HCT116 (cell line): Measurements from ENCODE around the gene GLI3. TPM values are rescaled to one million over a fixed set of nuclear protein-coding genes. Genes with fewer than 3 reads are reported as not detected.

Experiments used
- ATAC-seq: fragments of 200-7000 bp; cut with Tn5 transposase; 2 replicates; pipeline ENCODE4 v1.9.1; 2020; ENCODE audit warnings: mild to moderate bottlenecking, moderate library complexity
- BruUV-seq: library from RNA; stranded (reverse); fragments of 400-500 nt; replicated peaks from 2 replicates; lab custom pipeline; 2021; lab: Mats Ljungman, UMichigan
- CTCF ChIA-PET: fragments of 300-600 bp; sonication (Branson Sonifier 250); formaldehyde crosslinking; loops from one replicate; lab custom pipeline; 2021; ENCODE audit warnings: antibody characterized with exemption; lab: Charles Lee
- POLR2A ChIA-PET: fragments of 300-600, 350-600 bp; sonication (Branson Sonifier 250); formaldehyde crosslinking; loops from one replicate; lab custom pipeline; 2021; ENCODE audit warnings: antibody characterized with exemption; lab: Charles Lee
- RAD21 ChIA-PET, 2 experiments: fragments of 300-600 bp; sonication (Branson Sonifier 250); formaldehyde crosslinking; loops; one replicate each; lab custom pipeline; 2023; ENCODE audit warnings: low total read pairs in 2 of 2; ENCODE audit not compliant: uncharacterized antibody in 2 of 2, unreplicated experiment in 2 of 2, low non-redundant PET in 1 of 2; lab: Charles Lee
- DNase-seq: peaks from one replicate; pipeline ENCODE4 v3.0.0-alpha.2; 2010; ENCODE audit warnings: low read depth, low spot score
- H2AFZ ChIP-seq: fragments of 200-600 bp; shearing (Covaris generic), sonication (generic); 2 replicates; pipeline ENCODE4 v1.6.1; 2017; ENCODE audit warnings: low read depth, mixed run types, mixed read lengths, antibody characterized with exemption, low read length; ENCODE audit not compliant: poor library complexity, severe bottlenecking
- H3K27ac ChIP-seq: 2 replicates; pipeline ENCODE4 v1.5.1; 2012; ENCODE audit warnings: low read depth, low read length
- H3K27me3 ChIP-seq: fragments of 200-600 bp; sonication (generic); 2 replicates; pipeline ENCODE4 v1.6.1; 2016; ENCODE audit warnings: mixed run types, low read length, mixed read lengths; ENCODE audit not compliant: insufficient read depth
- H3K36me3 ChIP-seq, 2 experiments: fragments of 200-500 bp in 1 of 2; fragments of 200-600 bp in 1 of 2; sonication (Bioruptor generic) in 1 of 2; sonication (generic) in 1 of 2; 2 replicates each; pipeline versions ENCODE4 v1.5.1 to v1.6.1; 2014 to 2016; ENCODE audit warnings: low read length in 2 of 2, inconsistent platforms in 1 of 2, mixed read lengths in 1 of 2, mixed run types in 1 of 2; ENCODE audit not compliant: insufficient read depth in 2 of 2, control insufficient read depth in 1 of 2
- H3K4me1 ChIP-seq, 2 experiments: fragments of 200-600 bp in 1 of 2; sonication (generic) in 1 of 2; 2 replicates each; pipeline versions ENCODE4 v1.5.1 to v1.6.1; 2012 to 2017; ENCODE audit warnings: low read length in 2 of 2, inconsistent platforms in 1 of 2, mild to moderate bottlenecking in 1 of 2, mixed read lengths in 1 of 2, mixed run types in 1 of 2, moderate library complexity in 1 of 2; ENCODE audit not compliant: insufficient read depth in 2 of 2, control insufficient read depth in 1 of 2
- H3K4me2 ChIP-seq: fragments of 200-600 bp; sonication (generic); 2 replicates; pipeline ENCODE4 v1.6.1; 2017; ENCODE audit warnings: mixed run types, low read length, mixed read lengths
- H3K4me3 ChIP-seq, 2 experiments: fragments of 200-600 bp in 1 of 2; sonication (generic) in 1 of 2; replicated peaks in 1 of 2; 2 replicates each; pipeline ENCODE4 v1.5.1; 2011 to 2016; ENCODE audit warnings: low read length in 2 of 2, control low read depth in 1 of 2, low read depth in 1 of 2, mild to moderate bottlenecking in 1 of 2, mixed read lengths in 1 of 2, mixed run types in 1 of 2
- H3K79me2 ChIP-seq: fragments of 200-600 bp; sonication (generic); 2 replicates; pipeline ENCODE4 v1.6.1; 2017; ENCODE audit warnings: mild to moderate bottlenecking, mixed run types, low read length, moderate library complexity, mixed read lengths; ENCODE audit not compliant: insufficient read depth
- H3K9ac ChIP-seq: fragments of 200-600 bp; sonication (generic); 2 replicates; pipeline ENCODE4 v1.6.1; 2016; ENCODE audit warnings: low read length, mixed read lengths
- H3K9me2 ChIP-seq: fragments of 200-600 bp; sonication (generic), shearing (Covaris generic); 2 replicates; pipeline ENCODE4 v1.6.1; 2017; ENCODE audit warnings: mixed run types, mild to moderate bottlenecking, moderate library complexity; ENCODE audit not compliant: insufficient read depth
- H3K9me3 ChIP-seq, 2 experiments: fragments of 200-500 bp in 1 of 2; fragments of 200-600 bp in 1 of 2; sonication (Bioruptor generic) in 1 of 2; sonication (generic) in 1 of 2; 2 replicates each; pipeline ENCODE4 v1.6.1; 2014 to 2017; ENCODE audit warnings: low read length in 2 of 2, mixed read lengths in 2 of 2, inconsistent platforms in 1 of 2, low read depth in 1 of 2, mild to moderate bottlenecking in 1 of 2, mixed run types in 1 of 2, moderate library complexity in 1 of 2; ENCODE audit not compliant: control insufficient read depth in 1 of 2, insufficient read depth in 1 of 2
- H4K20me1 ChIP-seq: fragments of 200-600 bp; sonication (generic), shearing (Covaris generic); 2 replicates; pipeline ENCODE4 v1.6.1; 2017; ENCODE audit warnings: mixed run types, mild to moderate bottlenecking, moderate library complexity; ENCODE audit not compliant: insufficient read depth
- CBX3 ChIP-seq: IDR thresholded peaks from 2 replicates; pipeline ENCODE4 v1.6.1; 2012; ENCODE audit warnings: low read depth
- CEBPB ChIP-seq: IDR thresholded peaks from 2 replicates; pipeline ENCODE4 v1.6.1; 2012; ENCODE audit warnings: low read depth
- EZH2 ChIP-seq: fragments of 200-600 bp; sonication (generic); IDR thresholded peaks from 2 replicates; pipeline ENCODE4 v1.6.1; 2017; ENCODE audit warnings: antibody characterized with exemption, mixed run types
- EZH2phosphoT487 ChIP-seq: fragments of 200-600 bp; IDR thresholded peaks from 2 replicates; pipeline ENCODE4 v1.6.1; 2018; ENCODE audit warnings: antibody characterized with exemption, borderline replicate concordance
- JUND ChIP-seq: IDR thresholded peaks from 2 replicates; pipeline ENCODE4 v1.6.1; 2012
- MAX ChIP-seq: IDR thresholded peaks from 2 replicates; pipeline ENCODE4 v1.6.1; 2012
- POLR2A ChIP-seq: IDR thresholded peaks from 2 replicates; pipeline ENCODE4 v1.7.0; 2011; ENCODE audit warnings: borderline replicate concordance; ENCODE audit not compliant: insufficient read depth, insufficient read length; ENCODE audit errors: extremely low read depth
- POLR2AphosphoS5 ChIP-seq: IDR thresholded peaks from 2 replicates; pipeline ENCODE4 v1.6.1; 2011; ENCODE audit warnings: mild to moderate bottlenecking, low read depth, low read length, moderate library complexity
- RAD21 ChIP-seq: IDR thresholded peaks from 2 replicates; pipeline ENCODE4 v1.6.1; 2012; ENCODE audit warnings: low read depth, mild to moderate bottlenecking
- REST ChIP-seq: IDR thresholded peaks from 2 replicates; pipeline ENCODE4 v1.6.1; 2012; ENCODE audit warnings: low read depth
- SIN3A ChIP-seq: IDR thresholded peaks from 2 replicates; pipeline ENCODE4 v1.6.1; 2012; ENCODE audit warnings: low read depth
- SP1 ChIP-seq: IDR thresholded peaks from 2 replicates; pipeline ENCODE4 v1.6.1; 2012; ENCODE audit warnings: low read depth
- SRF ChIP-seq: IDR thresholded peaks from 2 replicates; pipeline ENCODE4 v1.6.1; 2012; ENCODE audit warnings: low read depth
- TCF7L2 ChIP-seq: IDR thresholded peaks from 2 replicates; pipeline ENCODE4 v1.7.0; 2011; ENCODE audit warnings: borderline replicate concordance, inconsistent platforms; ENCODE audit not compliant: insufficient read depth, insufficient read length; ENCODE audit errors: extremely low read depth
- YY1 ChIP-seq: IDR thresholded peaks from 2 replicates; pipeline ENCODE4 v1.6.1; 2011; ENCODE audit warnings: low read length, low read depth, moderate library complexity, mild to moderate bottlenecking; ENCODE audit not compliant: insufficient replicate concordance; ENCODE audit errors: extremely low read depth
- ZBTB33 ChIP-seq: IDR thresholded peaks from 2 replicates; pipeline ENCODE4 v1.6.1; 2011; ENCODE audit warnings: mild to moderate bottlenecking, low read length, moderate library complexity; ENCODE audit not compliant: insufficient replicate concordance; ENCODE audit errors: extremely low read depth
- ZFX ChIP-seq: fragments of 450-650 bp; IDR thresholded peaks from 2 replicates; pipeline ENCODE4 v1.6.1; 2017
- ZNF274 ChIP-seq: fragments of 200-500 bp; sonication (Bioruptor generic); IDR thresholded peaks from 2 replicates; pipeline ENCODE4 v1.6.1; 2014; ENCODE audit warnings: mild to moderate bottlenecking, low read depth, low read length, inconsistent platforms
- intact Hi-C: fragments of 100-400 bp; cut with micrococcal nuclease; formaldehyde crosslinking; loops from 2 replicates; pipeline ENCODE4 v1.10.0; 2022
- total RNA-seq: library from RNA; stranded (reverse); gene quantifications from one replicate; pipeline ENCODE4 v1.2.1, GENCODE V29; 2021; ENCODE audit not compliant: unreplicated experiment
- TF ChIP-seq, protein P1 (sequence below), 3 experiments: fragments of 200-600 bp in 1 of 3; sonication (generic) in 1 of 3; IDR thresholded peaks in 2 of 3; conservative IDR thresholded peaks in 1 of 3; 2 replicates each; pipeline ENCODE4 v1.5.1; 2012 to 2017; ENCODE audit warnings: low read depth in 2 of 3, low read length in 2 of 3, antibody characterized with exemption in 1 of 3, borderline replicate concordance in 1 of 3, control low read depth in 1 of 3, mild to moderate bottlenecking in 1 of 3, mixed read lengths in 1 of 3, mixed run types in 1 of 3, moderate library complexity in 1 of 3; ENCODE audit not compliant: insufficient read depth in 1 of 3

The GLI3 gene
- total RNA-seq, 1 experiment from 2014 or later: 0.07 TPM

DNA sequence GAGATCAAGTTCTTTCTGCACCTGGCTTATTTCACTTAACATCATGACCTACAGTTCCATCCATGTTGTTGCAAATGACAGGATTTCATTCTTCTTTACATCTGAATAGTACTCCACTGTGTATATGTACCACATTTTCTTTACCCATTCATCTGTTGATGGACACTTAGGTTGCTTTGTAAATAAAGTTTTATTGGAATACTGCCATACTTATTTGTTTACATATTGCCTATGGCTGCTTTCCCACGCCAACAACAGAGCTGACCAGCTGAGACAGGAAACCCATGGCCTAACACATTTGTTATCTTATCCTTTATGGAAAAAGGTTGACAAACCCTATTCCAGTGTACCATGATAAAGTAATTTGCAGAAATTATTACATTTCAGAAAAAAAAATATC, 153.7 kb downstream of the GLI3 start:
- Histone ChIP-seq H3K9me2 (no peaks in the 10 kb centered on the region), H3K9ac (no peak overlapping the region), H3K4me3 (no peak overlapping the region), H3K79me2 (no peaks in the 10 kb centered on the region), H3K9me3 (no peaks in the 10 kb centered on the region; a peak in 1 of 4 replicates), H3K27ac (no peak overlapping the region), H3K27me3 (no peaks in the 10 kb centered on the region), H4K20me1 (no peaks in the 10 kb centered on the region), H2AFZ (no peak overlapping the region), H3K4me1 (no peaks in the 10 kb centered on the region), H3K36me3 (no peaks in the 10 kb centered on the region), H3K4me2 (no peak overlapping the region)
- no peak for ATAC-seq
- no TSS peak for BruUV-seq
- intact Hi-C loops: no loop called here
- ChIA-PET POLR2A (no interaction called here), RAD21 (no interaction called here), CTCF (no interaction called here)
- DNase-seq: no peak
- TF ChIP-seq, protein P1, sequence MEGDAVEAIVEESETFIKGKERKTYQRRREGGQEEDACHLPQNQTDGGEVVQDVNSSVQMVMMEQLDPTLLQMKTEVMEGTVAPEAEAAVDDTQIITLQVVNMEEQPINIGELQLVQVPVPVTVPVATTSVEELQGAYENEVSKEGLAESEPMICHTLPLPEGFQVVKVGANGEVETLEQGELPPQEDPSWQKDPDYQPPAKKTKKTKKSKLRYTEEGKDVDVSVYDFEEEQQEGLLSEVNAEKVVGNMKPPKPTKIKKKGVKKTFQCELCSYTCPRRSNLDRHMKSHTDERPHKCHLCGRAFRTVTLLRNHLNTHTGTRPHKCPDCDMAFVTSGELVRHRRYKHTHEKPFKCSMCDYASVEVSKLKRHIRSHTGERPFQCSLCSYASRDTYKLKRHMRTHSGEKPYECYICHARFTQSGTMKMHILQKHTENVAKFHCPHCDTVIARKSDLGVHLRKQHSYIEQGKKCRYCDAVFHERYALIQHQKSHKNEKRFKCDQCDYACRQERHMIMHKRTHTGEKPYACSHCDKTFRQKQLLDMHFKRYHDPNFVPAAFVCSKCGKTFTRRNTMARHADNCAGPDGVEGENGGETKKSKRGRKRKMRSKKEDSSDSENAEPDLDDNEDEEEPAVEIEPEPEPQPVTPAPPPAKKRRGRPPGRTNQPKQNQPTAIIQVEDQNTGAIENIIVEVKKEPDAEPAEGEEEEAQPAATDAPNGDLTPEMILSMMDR (IDR thresholded peaks at IDR 0.05 in 2 of 3, conservative IDR thresholded peaks at IDR 0.05 in 1 of 3; ENCODE audit: borderline replicate concordance in 1 of 3, insufficient read depth in 1 of 3, low read depth in 2 of 3, low read length in 2 of 3): no peak
- TF ChIP-seq ZBTB33 (no peak), ZNF274 (no peak), JUND (no peak), CBX3 (no peak), POLR2A (no peak), EZH2phosphoT487 (no peak), RAD21 (no peak), MAX (no peak), SP1 (no peak), YY1 (no peak), ZFX (no peak), CEBPB (no peak), SIN3A (no peak), SRF (no peak), REST (no peak), EZH2 (no peak), POLR2AphosphoS5 (no peak), TCF7L2 (no peak)
